Measurements from ENCODE around the gene NODAL. TPM values are rescaled to one million over a fixed set of nuclear protein-coding genes. Genes with fewer than 3 reads are reported as not detected.

Gene NODAL
- total RNA-seq, 2 experiments from 2014 or later: not detected

DNA sequence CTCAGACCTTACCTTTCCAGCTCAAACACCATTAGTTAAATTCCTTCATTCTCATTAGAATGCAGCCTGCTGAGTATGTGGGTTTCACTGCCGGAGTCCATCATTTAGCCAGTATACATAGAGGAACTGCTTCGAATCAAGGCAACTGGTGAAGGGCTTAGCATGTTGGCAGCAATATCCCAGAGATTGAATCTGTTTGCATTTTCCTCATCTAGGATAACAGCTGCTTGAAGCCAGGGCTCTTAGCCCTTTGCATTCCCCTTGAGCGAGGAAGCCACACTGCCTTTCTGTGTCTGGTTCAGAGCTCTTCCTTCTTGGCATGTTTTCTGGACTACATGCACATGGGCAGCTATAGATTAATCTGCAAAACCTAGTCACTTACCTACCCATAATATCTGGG is 14.7 kb downstream of the NODAL start:
- Mint-ChIP-seq H3K4me1 (peaks cover under 1% of the 10 kb centered on the region), H3K4me3 (no peak overlapping the region), H3K9me3 (no peaks in the 10 kb centered on the region), H3K27me3 (no peaks in the 10 kb centered on the region), H3K36me3 (peaks cover 11% of the 10 kb centered on the region), H3K27ac (no peak overlapping the region)
- no peak for DNase-seq

DNA sequence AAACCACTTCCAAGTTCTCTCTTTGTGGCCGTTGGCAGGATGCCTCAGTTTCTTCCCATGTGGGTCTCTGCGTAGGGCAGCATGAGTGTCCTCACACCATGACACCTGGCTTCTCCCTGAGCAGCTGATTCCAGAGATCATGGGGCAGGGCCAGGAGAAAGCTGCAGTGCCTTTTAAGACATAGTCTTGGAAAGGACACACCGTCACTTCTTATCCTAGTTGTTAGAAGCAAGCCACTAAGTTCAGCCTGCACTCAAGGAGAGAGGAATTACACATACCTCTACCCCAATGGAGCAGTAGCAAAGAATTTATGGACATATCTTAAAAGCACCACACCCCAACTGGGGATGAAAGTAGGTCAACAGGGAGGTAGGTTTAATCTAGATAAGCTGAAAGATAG is 16.4 kb downstream of the NODAL start:
- Mint-ChIP-seq H3K27ac (no peak overlapping the region), H3K4me3 (no peak overlapping the region), H3K4me1 (no peaks in the 10 kb centered on the region), H3K27me3 (no peaks in the 10 kb centered on the region), H3K9me3 (no peaks in the 10 kb centered on the region), H3K36me3 (peaks cover 11% of the 10 kb centered on the region)
- DNase-seq: no peak

- H3K4me1 Mint-ChIP-seq: no peaks in the 10 kb centered on the region
- no peaks in the 10 kb centered on the region for H3K27me3 Mint-ChIP-seq
- H3K27ac Mint-ChIP-seq: no peak overlapping the region
- no peak for DNase-seq
- peaks cover 11% of the 10 kb centered on the region for H3K36me3 Mint-ChIP-seq
- H3K9me3 Mint-ChIP-seq: no peaks in the 10 kb centered on the region
- H3K4me3 Mint-ChIP-seq: no peak overlapping the region
Measured at GRCh38 chr10:70424320-70424719, 17.2 kb downstream of the NODAL start.

GRCh38 chr10:70418713-70419112 is 22.8 kb downstream of the NODAL start:
- no peaks in the 10 kb centered on the region for H3K9me3 Mint-ChIP-seq
- peaks cover 18% of the 10 kb centered on the region for H3K36me3 Mint-ChIP-seq
- H3K4me1 Mint-ChIP-seq: peaks cover 30% of the 10 kb centered on the region
- no peak for DNase-seq
- no peak overlapping the region for H3K27ac Mint-ChIP-seq
- no peak overlapping the region for H3K4me3 Mint-ChIP-seq
- H3K27me3 Mint-ChIP-seq: no peaks in the 10 kb centered on the region

GRCh38 chr10:70418229-70418628 is 23.3 kb downstream of the NODAL start:
- H3K27me3 Mint-ChIP-seq: no peaks in the 10 kb centered on the region
- H3K9me3 Mint-ChIP-seq: no peaks in the 10 kb centered on the region
- peak overlapping the region; percentile 42 for H3K27ac Mint-ChIP-seq
- no peak overlapping the region for H3K4me3 Mint-ChIP-seq
- no peak for DNase-seq
- H3K36me3 Mint-ChIP-seq: peaks cover 18% of the 10 kb centered on the region
- H3K4me1 Mint-ChIP-seq: peaks cover 31% of the 10 kb centered on the region

DNA sequence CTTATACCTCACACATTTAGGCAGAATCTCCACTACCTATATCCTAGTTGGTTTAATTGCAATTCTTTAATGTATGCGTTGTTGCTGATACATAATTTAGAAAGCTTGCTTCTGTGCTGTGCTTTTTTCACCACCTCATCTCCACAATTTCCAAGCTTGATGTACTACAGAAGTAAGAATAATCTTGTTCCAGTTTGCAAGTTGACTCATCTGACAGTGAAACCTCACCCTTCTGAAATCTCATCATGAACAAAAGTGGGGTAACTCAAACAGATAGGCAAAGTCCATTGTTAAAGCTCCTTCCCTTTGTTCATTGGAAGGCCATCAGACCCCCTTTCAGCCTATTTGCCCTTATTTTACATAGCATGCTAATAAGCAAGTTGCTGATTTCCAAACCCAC is 23.9 kb downstream of the NODAL start:
- H3K36me3 Mint-ChIP-seq: peaks cover 14% of the 10 kb centered on the region
- no peak overlapping the region for H3K4me3 Mint-ChIP-seq
- no peak for DNase-seq
- no peaks in the 10 kb centered on the region for H3K27me3 Mint-ChIP-seq
- no peaks in the 10 kb centered on the region for H3K9me3 Mint-ChIP-seq
- H3K4me1 Mint-ChIP-seq: peaks cover 35% of the 10 kb centered on the region
- H3K27ac Mint-ChIP-seq: peak overlapping the region; percentile 14

- no peaks in the 10 kb centered on the region for H3K27me3 Mint-ChIP-seq
- H3K4me3 Mint-ChIP-seq: no peak overlapping the region
- H3K36me3 Mint-ChIP-seq: peaks cover 28% of the 10 kb centered on the region
- peaks cover 50% of the 10 kb centered on the region for H3K4me1 Mint-ChIP-seq
- DNase-seq: no peak
- no peak overlapping the region for H3K27ac Mint-ChIP-seq
- H3K9me3 Mint-ChIP-seq: no peaks in the 10 kb centered on the region
Measured at GRCh38 chr10:70412356-70412755, 29.1 kb downstream of the NODAL start.

- no peaks in the 10 kb centered on the region for H3K27me3 Mint-ChIP-seq
- H3K36me3 Mint-ChIP-seq: peaks cover 33% of the 10 kb centered on the region
- H3K9me3 Mint-ChIP-seq: no peaks in the 10 kb centered on the region
- DNase-seq: no peak
- peaks cover 46% of the 10 kb centered on the region for H3K4me1 Mint-ChIP-seq
- no peak overlapping the region for H3K27ac Mint-ChIP-seq
- H3K4me3 Mint-ChIP-seq: no peak overlapping the region
Measured at GRCh38 chr10:70410608-70411007, 30.9 kb downstream of the NODAL start.

GRCh38 chr10:70409772-70410171 is 31.7 kb downstream of the NODAL start:
- no peak for DNase-seq
- no peak overlapping the region for H3K27ac Mint-ChIP-seq
- H3K4me3 Mint-ChIP-seq: no peak overlapping the region
- H3K4me1 Mint-ChIP-seq: peaks cover 50% of the 10 kb centered on the region
- H3K9me3 Mint-ChIP-seq: no peaks in the 10 kb centered on the region
- no peaks in the 10 kb centered on the region for H3K27me3 Mint-ChIP-seq
- H3K36me3 Mint-ChIP-seq: peaks cover 27% of the 10 kb centered on the region

- Mint-ChIP-seq H3K9me3 (no peaks in the 10 kb centered on the region), H3K4me3 (peak overlapping the region; percentile 92), H3K27ac (peak overlapping the region; percentile 89), H3K4me1 (peaks cover 41% of the 10 kb centered on the region), H3K27me3 (no peaks in the 10 kb centered on the region), H3K36me3 (peaks cover 20% of the 10 kb centered on the region)
- peak; percentile 19 for DNase-seq
Measured at GRCh38 chr10:70405037-70405824, 36.2 kb downstream of the NODAL start.

DNA sequence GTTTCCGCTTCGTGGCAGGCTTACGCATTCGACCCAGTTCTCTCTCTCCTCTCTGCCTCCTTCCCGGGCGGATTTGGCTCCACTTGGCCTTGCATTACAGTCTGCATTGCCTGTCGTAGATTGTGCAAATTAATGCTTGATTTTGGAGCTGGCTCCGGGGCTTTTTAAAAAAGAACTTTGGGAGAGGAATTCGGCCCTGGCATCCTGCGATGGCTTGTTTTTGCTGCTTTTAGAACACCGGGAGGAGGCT is 36.8 kb downstream of the NODAL start:
- no peak for DNase-seq
- Mint-ChIP-seq H3K36me3 (peaks cover 18% of the 10 kb centered on the region), H3K4me3 (peak overlapping the region; percentile 92)

DNA sequence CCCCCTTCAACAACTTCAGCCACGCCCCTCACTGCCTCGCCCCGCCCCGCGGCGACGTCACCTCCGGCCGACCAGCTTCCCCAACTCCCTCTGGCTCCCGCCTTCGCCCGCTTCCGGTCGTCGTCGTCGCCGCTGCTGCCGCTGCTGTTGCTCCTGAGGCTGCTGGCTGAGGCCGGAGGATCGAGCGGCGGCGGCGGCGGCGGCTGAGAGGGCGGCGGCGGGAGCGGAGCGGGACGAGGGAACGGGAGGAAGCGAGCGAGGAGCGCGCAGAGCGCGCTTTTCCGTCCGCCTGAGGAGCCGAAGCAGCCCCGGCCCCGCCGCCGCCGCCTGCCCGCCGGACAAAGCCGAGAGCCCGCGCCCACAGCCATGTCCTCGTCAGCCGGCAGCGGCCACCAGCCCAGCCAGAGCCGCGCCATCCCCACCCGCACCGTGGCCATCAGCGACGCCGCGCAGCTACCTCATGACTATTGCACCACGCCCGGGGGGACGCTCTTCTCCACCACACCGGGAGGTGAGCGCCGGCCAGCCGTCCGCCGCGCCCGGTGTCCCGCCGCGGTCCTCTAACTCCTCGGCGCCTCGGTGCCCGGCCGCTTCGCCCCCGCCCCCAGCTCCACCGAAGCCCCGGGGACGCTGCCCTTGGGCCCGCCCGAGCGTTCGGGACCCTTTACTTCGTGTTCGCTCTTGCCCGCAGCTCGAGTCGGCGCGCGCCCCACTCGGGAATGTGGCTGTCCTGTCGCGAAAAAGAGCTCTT is 37.3 kb downstream of the NODAL start, which contains the start of gene EIF4EBP2:
Gene EIF4EBP2, plus strand, starts transcription at position 110 of the 751 bp plus-strand sequence. Its CDS starts 257 bp downstream, at position 367.
- Mint-ChIP-seq H3K27ac (peak within 1 kb of the TSS; percentile 89), H3K4me1 (peaks cover 37% of the 10 kb centered on the region), H3K36me3 (peaks cover 14% of the 10 kb centered on the region), H3K4me3 (peak within 1 kb of the TSS; percentile 92), H3K27me3 (no peaks in the 10 kb centered on the region), H3K9me3 (no peaks in the 10 kb centered on the region)
- peak; percentile 98 for DNase-seq

More for the DNA sequence above, 36.8 kb downstream of the NODAL start:
- H3K4me1 Mint-ChIP-seq: peaks cover 40% of the 10 kb centered on the region
- no peaks in the 10 kb centered on the region for H3K9me3 Mint-ChIP-seq
- H3K27ac Mint-ChIP-seq: peak overlapping the region; percentile 89
- H3K27me3 Mint-ChIP-seq: no peaks in the 10 kb centered on the region

DNA sequence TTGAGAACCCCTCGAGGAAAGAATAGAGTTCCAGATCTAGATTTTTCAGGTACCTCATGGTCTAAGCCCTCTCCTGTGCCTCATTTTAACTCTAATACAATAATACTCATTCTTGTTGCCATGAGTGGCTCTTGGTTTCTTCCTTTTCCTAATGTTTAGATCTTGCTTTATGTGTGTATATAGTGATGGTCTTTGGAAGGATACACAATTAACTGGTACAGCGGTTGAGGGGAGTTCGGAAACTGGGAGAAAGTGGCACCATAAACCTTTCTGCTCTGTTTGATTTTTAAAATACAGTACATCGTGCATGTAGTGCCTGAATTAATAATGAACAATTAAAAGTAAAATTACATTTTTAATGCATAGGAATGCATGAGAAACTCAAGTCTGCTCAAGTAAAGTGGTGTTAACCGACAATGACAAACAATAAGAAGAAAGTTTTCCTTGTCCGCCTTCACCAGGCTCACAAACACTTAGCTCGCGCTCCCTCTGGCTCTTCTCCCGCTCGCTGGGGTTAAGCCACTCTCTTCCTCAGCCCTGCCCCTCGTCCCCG is 37.9 kb downstream of the NODAL start:
- peak overlapping the region; percentile 76 for H3K27ac Mint-ChIP-seq
- peak overlapping the region; percentile 92 for H3K4me3 Mint-ChIP-seq
- H3K36me3 Mint-ChIP-seq: peaks cover 11% of the 10 kb centered on the region
- no peak for DNase-seq
- H3K9me3 Mint-ChIP-seq: no peaks in the 10 kb centered on the region
- H3K27me3 Mint-ChIP-seq: no peaks in the 10 kb centered on the region
- H3K4me1 Mint-ChIP-seq: peaks cover 30% of the 10 kb centered on the region

GRCh38 chr10:70399177-70399576 is 42.3 kb downstream of the NODAL start:
- Mint-ChIP-seq H3K4me3 (no peak overlapping the region), H3K9me3 (no peaks in the 10 kb centered on the region), H3K4me1 (peaks cover 8% of the 10 kb centered on the region), H3K27me3 (no peaks in the 10 kb centered on the region), H3K36me3 (no peaks in the 10 kb centered on the region), H3K27ac (no peak overlapping the region)
- no peak for DNase-seq

GRCh38 chr10:70396140-70396539 is 45.3 kb downstream of the NODAL start:
- Mint-ChIP-seq H3K4me1 (no peaks in the 10 kb centered on the region), H3K36me3 (no peaks in the 10 kb centered on the region), H3K9me3 (no peaks in the 10 kb centered on the region), H3K27ac (no peak overlapping the region), H3K27me3 (peaks cover 9% of the 10 kb centered on the region), H3K4me3 (no peak overlapping the region)
- no peak for DNase-seq

Data from activated naive CD8-positive, alpha-beta T cell treated with anti-CD3 and anti-CD28 coated beads for 36 hours (primary cell).